RWPE2 (cell line): Measurements from ENCODE around the gene TNKS1BP1.

Source experiments
- ATAC-seq: fragments of 200-7000 bp; cut with Tn5 transposase; 3 replicates; pipeline ENCODE4 v1.9.1; 2021; ENCODE audit warnings: low read depth
- DNase-seq: peaks from one replicate; pipeline ENCODE4 v3.0.0-alpha.2; 2020; ENCODE audit warnings: low spot score
- H3K27ac ChIP-seq: fragments of 450-650 bp; 2 replicates; pipeline ENCODE4 v1.5.1; 2017; ENCODE audit warnings: mild to moderate bottlenecking; ENCODE audit not compliant: poor library complexity, severe bottlenecking
- H3K27me3 ChIP-seq: fragments of 250-450 bp; sonication (Bioruptor Pico); 2 replicates; pipeline ENCODE4 v1.5.1; 2021; ENCODE audit warnings: mild to moderate bottlenecking, moderate library complexity; ENCODE audit not compliant: insufficient read depth, poor library complexity, severe bottlenecking
- H3K36me3 ChIP-seq: fragments of 250-450 bp; sonication (Bioruptor Pico); 2 replicates; pipeline ENCODE4 v1.5.1; 2020; ENCODE audit warnings: low read depth, mild to moderate bottlenecking, moderate library complexity
- H3K4me1 ChIP-seq: fragments of 250-450 bp; sonication (Bioruptor Pico); 2 replicates; pipeline ENCODE4 v1.5.1; 2021; ENCODE audit warnings: mild to moderate bottlenecking, moderate library complexity; ENCODE audit not compliant: insufficient read depth, poor library complexity, severe bottlenecking
- H3K4me3 ChIP-seq: fragments of 250-450 bp; sonication (Bioruptor Pico); 2 replicates; pipeline ENCODE4 v1.5.1; 2021; ENCODE audit warnings: mild to moderate bottlenecking, moderate library complexity; ENCODE audit not compliant: severe bottlenecking
- H3K9me3 ChIP-seq: fragments of 250-450 bp; sonication (Bioruptor Pico); 2 replicates; pipeline ENCODE4 v1.5.1; 2021; ENCODE audit warnings: mild to moderate bottlenecking, moderate library complexity; ENCODE audit not compliant: severe bottlenecking
- CTCF ChIP-seq: fragments of 450-650 bp; IDR thresholded peaks from one replicate; pipeline ENCODE4 v1.5.1; 2017; ENCODE audit warnings: mild to moderate bottlenecking, moderate library complexity; ENCODE audit not compliant: poor library complexity, severe bottlenecking

The TNKS1BP1 gene

GRCh38 chr11:57323855-57324153 is 948 bp downstream of the TNKS1BP1 start:
- Histone ChIP-seq H3K27me3 (no peaks in the 10 kb centered on the region), H3K27ac (peak overlapping the region; percentile 92), H3K36me3 (peaks cover 60% of the 10 kb centered on the region), H3K4me1 (peaks cover 23% of the 10 kb centered on the region), H3K4me3 (peak overlapping the region; percentile 58), H3K9me3 (no peaks in the 10 kb centered on the region)
- TF ChIP-seq CTCF = no peak
- ATAC-seq = no peak
- no peak for DNase-seq

GRCh38 chr11:57323167-57323854 is 1.4 kb downstream of the TNKS1BP1 start:
- TF ChIP-seq CTCF = no peak
- Histone ChIP-seq H3K9me3 (no peaks in the 10 kb centered on the region), H3K4me1 (peaks cover 23% of the 10 kb centered on the region), H3K27me3 (no peaks in the 10 kb centered on the region), H3K4me3 (peak overlapping the region; percentile 58), H3K27ac (peak overlapping the region; percentile 92), H3K36me3 (peaks cover 60% of the 10 kb centered on the region)
- DNase-seq (no peak), ATAC-seq (no peak)

GRCh38 chr11:57322256-57323166 is 2.2 kb downstream of the TNKS1BP1 start:
- no peak for TF ChIP-seq CTCF
- Histone ChIP-seq H3K4me1 (peaks cover 23% of the 10 kb centered on the region), H3K27me3 (no peaks in the 10 kb centered on the region), H3K4me3 (peak overlapping the region; percentile 58), H3K9me3 (no peaks in the 10 kb centered on the region), H3K36me3 (peaks cover 60% of the 10 kb centered on the region), H3K27ac (peak overlapping the region; percentile 92)
- peak; percentile 64 for ATAC-seq
- DNase-seq = peak; percentile 97

GRCh38 chr11:57321388-57322255 is 3.1 kb downstream of the TNKS1BP1 start:
- H3K4me1 ChIP-seq = peaks cover 21% of the 10 kb centered on the region
- peaks cover 62% of the 10 kb centered on the region for H3K36me3 ChIP-seq
- peak overlapping the region; percentile 58 for H3K4me3 ChIP-seq
- no peaks in the 10 kb centered on the region for H3K9me3 ChIP-seq
- TF ChIP-seq CTCF = no peak
- no peaks in the 10 kb centered on the region for H3K27me3 ChIP-seq
- ATAC-seq = no peak
- no peak for DNase-seq
- H3K27ac ChIP-seq = peak overlapping the region; percentile 92
